ENCODE data around the gene JARID2. TPM values are rescaled to one million over a fixed set of nuclear protein-coding genes. Genes with fewer than 3 reads are reported as not detected.

JARID2 gene
- 6.0 TPM for total RNA-seq (2021; ENCODE audit: unreplicated experiment)
- polyA plus RNA-seq (2012; ENCODE audit: insufficient read length) = 5.1 TPM
- percentile 64 among the genes with signal in this experiment for Bru-seq, nascent RNA
- percentile 50 among the genes with signal in this experiment for BruChase-seq, experiment 1, labeled RNA remaining after a 2-hour chase
- BruChase-seq, experiment 2, labeled RNA remaining after a 6-hour chase = percentile 52 among the genes with signal in this experiment
- long read RNA-seq, partial matches to known transcripts = 4 of 16 reads
- long read RNA-seq, other reads (novel, unspliced or antisense) = 12 of 16 reads

DNA sequence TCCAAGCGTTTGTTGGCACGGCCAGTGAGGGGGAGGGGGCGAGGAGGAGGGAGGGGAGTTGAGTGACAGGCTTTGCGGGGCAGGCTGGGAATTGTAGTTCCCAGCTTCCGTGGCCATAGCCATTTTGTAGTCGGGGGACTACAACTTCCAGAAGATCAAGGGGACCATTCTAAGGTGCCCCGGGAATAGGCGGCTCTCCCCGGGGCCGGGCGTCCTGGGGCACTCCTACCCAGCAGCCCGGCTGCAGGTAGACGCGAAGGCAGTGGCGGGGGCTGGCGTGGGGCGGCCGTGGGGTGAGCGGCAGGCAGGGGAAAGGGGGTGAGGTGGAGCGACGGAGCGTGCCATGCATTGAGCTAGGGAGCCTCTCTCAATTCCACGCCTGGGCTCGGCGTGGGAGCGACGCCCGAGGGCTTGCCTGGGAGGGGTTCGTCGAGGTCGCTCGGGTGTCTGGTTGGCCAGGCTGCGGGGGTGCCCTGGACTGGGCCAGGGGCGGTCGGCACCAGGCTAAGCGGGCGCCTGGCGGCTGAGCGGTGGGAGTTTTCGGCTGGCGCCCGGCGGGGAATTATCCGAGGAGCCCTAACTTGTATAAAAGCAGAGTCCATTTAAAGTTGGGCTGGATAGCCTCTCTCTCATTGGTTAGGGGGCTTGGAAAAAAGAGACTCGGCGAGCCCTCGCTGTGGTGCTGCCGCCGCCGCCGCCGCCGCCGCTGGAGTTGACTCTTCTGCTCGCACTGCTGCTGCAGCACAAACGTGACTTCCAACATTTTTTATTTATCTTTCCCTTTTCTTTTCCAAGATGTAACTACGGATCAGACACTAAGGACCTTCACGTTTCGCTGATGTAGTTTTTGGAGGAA is at the start of gene JARID2:
Gene JARID2, plus strand, starts transcription at position 709 of the 856 bp plus-strand sequence. CDS start 471 bp downstream, outside the sequence.
- no TSS peak for BruUV-seq (replicated peaks)
- in situ Hi-C loops (cut with HindIII; ENCODE audit: low pct_unique_long_range_greater_than_20kb, low sequenced_read_pairs) (no loop called here), intact Hi-C loops (cut with micrococcal nuclease; ENCODE audit: unreplicated experiment) (loop anchor here (5.0 kb wide), 1 partner anchor 247 kb away; no protein-coding TSS in a partner anchor)
- DNase-seq (ENCODE audit: low read depth, low spot score) (peak; percentile 83), ATAC-seq (peak; percentile 85)
- H3K27me3 ChIP-seq (ENCODE audit: control insufficient read depth, insufficient read depth, low read length) = no peaks in the 10 kb centered on the region
- H3K9me3 ChIP-seq (ENCODE audit: control insufficient read depth, insufficient read depth, low read depth, low read length) = no peaks in the 10 kb centered on the region
- peaks cover 18% of the 10 kb centered on the region for H3K4me1 ChIP-seq (ENCODE audit: control insufficient read depth, insufficient read depth, low read length)
- peak; percentile 53; the same call in 1 of the 2 replicates for TF ChIP-seq SIN3A (IDR thresholded peaks at IDR 0.05; ENCODE audit: borderline replicate concordance, insufficient read depth, low read depth, low read length)
- peak; percentile 33; the same call in 1 of the 2 replicates for TF ChIP-seq TCF7L2 (IDR thresholded peaks at IDR 0.05; ENCODE audit: low read depth, low read length)
- TF ChIP-seq, protein P1, sequence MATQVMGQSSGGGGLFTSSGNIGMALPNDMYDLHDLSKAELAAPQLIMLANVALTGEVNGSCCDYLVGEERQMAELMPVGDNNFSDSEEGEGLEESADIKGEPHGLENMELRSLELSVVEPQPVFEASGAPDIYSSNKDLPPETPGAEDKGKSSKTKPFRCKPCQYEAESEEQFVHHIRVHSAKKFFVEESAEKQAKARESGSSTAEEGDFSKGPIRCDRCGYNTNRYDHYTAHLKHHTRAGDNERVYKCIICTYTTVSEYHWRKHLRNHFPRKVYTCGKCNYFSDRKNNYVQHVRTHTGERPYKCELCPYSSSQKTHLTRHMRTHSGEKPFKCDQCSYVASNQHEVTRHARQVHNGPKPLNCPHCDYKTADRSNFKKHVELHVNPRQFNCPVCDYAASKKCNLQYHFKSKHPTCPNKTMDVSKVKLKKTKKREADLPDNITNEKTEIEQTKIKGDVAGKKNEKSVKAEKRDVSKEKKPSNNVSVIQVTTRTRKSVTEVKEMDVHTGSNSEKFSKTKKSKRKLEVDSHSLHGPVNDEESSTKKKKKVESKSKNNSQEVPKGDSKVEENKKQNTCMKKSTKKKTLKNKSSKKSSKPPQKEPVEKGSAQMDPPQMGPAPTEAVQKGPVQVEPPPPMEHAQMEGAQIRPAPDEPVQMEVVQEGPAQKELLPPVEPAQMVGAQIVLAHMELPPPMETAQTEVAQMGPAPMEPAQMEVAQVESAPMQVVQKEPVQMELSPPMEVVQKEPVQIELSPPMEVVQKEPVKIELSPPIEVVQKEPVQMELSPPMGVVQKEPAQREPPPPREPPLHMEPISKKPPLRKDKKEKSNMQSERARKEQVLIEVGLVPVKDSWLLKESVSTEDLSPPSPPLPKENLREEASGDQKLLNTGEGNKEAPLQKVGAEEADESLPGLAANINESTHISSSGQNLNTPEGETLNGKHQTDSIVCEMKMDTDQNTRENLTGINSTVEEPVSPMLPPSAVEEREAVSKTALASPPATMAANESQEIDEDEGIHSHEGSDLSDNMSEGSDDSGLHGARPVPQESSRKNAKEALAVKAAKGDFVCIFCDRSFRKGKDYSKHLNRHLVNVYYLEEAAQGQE (IDR thresholded peaks at IDR 0.05; ENCODE audit: insufficient read depth in 1 of 2, low read depth in 2 of 2, low read length in 1 of 2) = no peak
- ChIA-PET CTCF (no interaction called here), POLR2A (no interaction called here)
- peak within 1 kb of the TSS; percentile 77 to 81 for H3K4me3 ChIP-seq (ENCODE audit: low read depth in 2 of 2, low read length in 2 of 2)
- peaks cover 6% of the 10 kb centered on the region; the same call in 1 of the 2 replicates for H3K36me3 ChIP-seq (ENCODE audit: control insufficient read depth, insufficient read depth, low read length)
- peak within 1 kb of the TSS; percentile 76 for H3K27ac ChIP-seq (ENCODE audit: low read length)

DNA sequence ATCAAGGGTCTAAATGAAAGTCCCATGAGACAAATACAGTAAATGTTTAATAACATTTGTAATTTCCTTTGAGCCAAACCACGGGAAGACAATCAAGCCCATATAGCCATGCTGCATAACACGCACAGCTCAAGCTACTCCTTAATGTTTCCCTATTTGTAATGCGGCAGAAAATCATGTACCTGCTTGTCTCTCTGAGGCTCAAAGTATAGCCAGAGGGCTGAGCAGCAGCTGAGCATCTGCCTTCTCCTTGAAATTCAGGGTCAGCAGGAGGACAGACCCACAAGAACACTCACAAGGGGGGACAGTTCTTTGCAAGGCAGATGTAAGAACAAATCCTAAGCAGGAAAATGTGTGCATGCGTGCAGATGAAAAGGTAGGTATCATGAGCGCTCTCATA is 45.8 kb upstream of the JARID2 start:
- no TSS peak for BruUV-seq (replicated peaks)
- no peaks in the 10 kb centered on the region for H3K4me1 ChIP-seq (ENCODE audit: control insufficient read depth, insufficient read depth, low read length)
- ChIA-PET CTCF (no interaction called here), POLR2A (interaction anchor here (0.6 kb wide), 1 partner anchor 47 kb away, joined by 5 read pairs; no protein-coding TSS in a partner anchor)
- no peak overlapping the region for H3K4me3 ChIP-seq (ENCODE audit: low read depth in 2 of 2, low read length in 2 of 2)
- intact Hi-C loops (cut with micrococcal nuclease; ENCODE audit: unreplicated experiment) (no loop called here), in situ Hi-C loops (cut with HindIII; ENCODE audit: low pct_unique_long_range_greater_than_20kb, low sequenced_read_pairs) (no loop called here)
- no peaks in the 10 kb centered on the region for H3K9me3 ChIP-seq (ENCODE audit: control insufficient read depth, insufficient read depth, low read depth, low read length)
- TF ChIP-seq, protein P2, sequence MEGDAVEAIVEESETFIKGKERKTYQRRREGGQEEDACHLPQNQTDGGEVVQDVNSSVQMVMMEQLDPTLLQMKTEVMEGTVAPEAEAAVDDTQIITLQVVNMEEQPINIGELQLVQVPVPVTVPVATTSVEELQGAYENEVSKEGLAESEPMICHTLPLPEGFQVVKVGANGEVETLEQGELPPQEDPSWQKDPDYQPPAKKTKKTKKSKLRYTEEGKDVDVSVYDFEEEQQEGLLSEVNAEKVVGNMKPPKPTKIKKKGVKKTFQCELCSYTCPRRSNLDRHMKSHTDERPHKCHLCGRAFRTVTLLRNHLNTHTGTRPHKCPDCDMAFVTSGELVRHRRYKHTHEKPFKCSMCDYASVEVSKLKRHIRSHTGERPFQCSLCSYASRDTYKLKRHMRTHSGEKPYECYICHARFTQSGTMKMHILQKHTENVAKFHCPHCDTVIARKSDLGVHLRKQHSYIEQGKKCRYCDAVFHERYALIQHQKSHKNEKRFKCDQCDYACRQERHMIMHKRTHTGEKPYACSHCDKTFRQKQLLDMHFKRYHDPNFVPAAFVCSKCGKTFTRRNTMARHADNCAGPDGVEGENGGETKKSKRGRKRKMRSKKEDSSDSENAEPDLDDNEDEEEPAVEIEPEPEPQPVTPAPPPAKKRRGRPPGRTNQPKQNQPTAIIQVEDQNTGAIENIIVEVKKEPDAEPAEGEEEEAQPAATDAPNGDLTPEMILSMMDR (IDR thresholded peaks at IDR 0.05) = no peak
- TF ChIP-seq, protein P1 (IDR thresholded peaks at IDR 0.05; ENCODE audit: insufficient read depth in 1 of 2, low read depth in 2 of 2, low read length in 1 of 2) = no peak
- TF ChIP-seq POLR2AphosphoS5 (IDR thresholded peaks at IDR 0.05; ENCODE audit: low read depth, low read length) = no peak
- no peak for TF ChIP-seq TCF7L2 (IDR thresholded peaks at IDR 0.05; ENCODE audit: low read depth, low read length)
- no peak for TF ChIP-seq SIN3A (IDR thresholded peaks at IDR 0.05; ENCODE audit: borderline replicate concordance, insufficient read depth, low read depth, low read length)
- H3K36me3 ChIP-seq (ENCODE audit: control insufficient read depth, insufficient read depth, low read length) = no peaks in the 10 kb centered on the region
- no peak for ATAC-seq
- DNase-seq (ENCODE audit: low read depth, low spot score) = no peak
- no peak overlapping the region for H3K27ac ChIP-seq (ENCODE audit: low read length)
- H3K27me3 ChIP-seq (ENCODE audit: control insufficient read depth, insufficient read depth, low read length) = no peaks in the 10 kb centered on the region
